Activated CD4-positive, alpha-beta T cell treated with anti-CD3 and anti-CD28 coated beads, Interleukin-10, Interleukin-2, amounts not matched to agents 100 ng/mL and 50 ng/mL, durations not matched to agents 16 hours and 8 hours (primary cell): Measurements from ENCODE around the gene PYDC1.
A peak's percentile ranks its signal among the peaks of the same experiment; 100 is the strongest.
"Not testable (repeated sequence)": the region's sequence is repeated elsewhere in the genome, so short reads cannot be mapped to it uniquely, and the experiment has no call there.

ENCODE experiments used
- DNase-seq: peaks from one replicate; pipeline ENCODE4 v3.0.0-alpha.2; 2020

PYDC1 gene

GRCh38 chr16:31221357-31222160, 4.6 kb upstream of the PYDC1 start:
- DNase-seq, result no peak

GRCh38 chr16:31219154-31219741, 2.3 kb upstream of the PYDC1 start:
- no peak for DNase-seq

DNA sequence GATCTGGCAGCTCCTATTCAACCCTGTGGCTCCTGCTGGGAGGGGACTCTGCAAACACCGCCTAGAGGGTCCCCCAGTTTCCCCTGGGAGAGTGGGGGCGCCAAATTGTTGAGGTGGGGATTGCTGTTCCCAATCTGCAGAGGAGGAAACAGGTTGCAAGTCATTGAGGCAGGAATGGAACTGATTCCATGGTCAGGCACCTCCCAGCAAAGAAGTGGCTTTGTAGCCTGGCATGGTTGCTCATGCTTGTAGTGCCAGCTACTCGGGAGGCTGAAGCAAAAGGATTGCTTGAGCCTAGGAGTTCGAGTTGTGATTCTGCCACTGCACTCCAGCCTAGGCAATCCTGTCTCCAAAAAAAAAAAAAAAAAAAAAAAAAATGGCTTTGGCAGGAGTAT, 198 bp upstream of the PYDC1 start:
- no peak for DNase-seq

- no peak for DNase-seq
Measured at GRCh38 chr16:31215287-31216162, 1.4 kb downstream of the PYDC1 start.

- no peak for DNase-seq
Measured at GRCh38 chr16:31214708-31215286, 2.1 kb downstream of the PYDC1 start.

GRCh38 chr16:31213877-31214707, 2.8 kb downstream of the PYDC1 start, which contains the start of gene TRIM72:
Gene TRIM72, plus strand, starts transcription at chr16:31214119. Its CDS starts 620 bp downstream, at chr16:31214739.
- DNase-seq, result no peak

GRCh38 chr16:31213342-31213741, 3.6 kb downstream of the PYDC1 start:
- no peak for DNase-seq

- DNase-seq, result no peak
Measured at GRCh38 chr16:31206776-31207175, 10.2 kb downstream of the PYDC1 start.

GRCh38 chr16:31204871-31205666, 11.9 kb downstream of the PYDC1 start:
- DNase-seq, result no peak

- peak; percentile 43 for DNase-seq
Measured at GRCh38 chr16:31202414-31203375, 14.2 kb downstream of the PYDC1 start, which contains the start of gene PYCARD. Gene PYCARD, minus strand, starts transcription at chr16:31202760. Its CDS starts 70 bp downstream, at chr16:31202690.

- peak; percentile 47 for DNase-seq
Measured at GRCh38 chr16:31201582-31202413, 15.1 kb downstream of the PYDC1 start.

- peak; percentile 63 for DNase-seq
Measured at GRCh38 chr16:31200821-31201568, 15.9 kb downstream of the PYDC1 start.

DNA sequence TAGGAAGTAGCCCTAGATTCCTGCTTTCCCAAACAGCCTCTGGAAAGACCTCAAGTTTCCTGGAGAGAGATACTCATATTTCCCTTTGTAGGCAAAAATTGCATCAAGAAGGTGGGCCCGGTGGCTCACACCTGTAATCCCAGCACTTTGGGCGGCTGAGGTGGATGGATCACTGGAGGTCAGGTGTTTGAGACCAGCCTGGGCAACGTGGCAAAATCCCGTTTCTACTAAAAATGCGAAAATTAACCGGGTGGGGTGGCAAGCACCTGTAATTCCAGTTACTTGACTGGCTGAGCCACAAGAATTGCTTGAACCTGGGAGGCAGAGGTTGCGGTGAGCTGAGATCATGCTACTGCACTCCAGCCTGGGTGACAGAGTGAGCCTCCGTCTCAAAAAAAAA, 16.8 kb downstream of the PYDC1 start:
- DNase-seq, result not testable (repeated sequence)

DNA sequence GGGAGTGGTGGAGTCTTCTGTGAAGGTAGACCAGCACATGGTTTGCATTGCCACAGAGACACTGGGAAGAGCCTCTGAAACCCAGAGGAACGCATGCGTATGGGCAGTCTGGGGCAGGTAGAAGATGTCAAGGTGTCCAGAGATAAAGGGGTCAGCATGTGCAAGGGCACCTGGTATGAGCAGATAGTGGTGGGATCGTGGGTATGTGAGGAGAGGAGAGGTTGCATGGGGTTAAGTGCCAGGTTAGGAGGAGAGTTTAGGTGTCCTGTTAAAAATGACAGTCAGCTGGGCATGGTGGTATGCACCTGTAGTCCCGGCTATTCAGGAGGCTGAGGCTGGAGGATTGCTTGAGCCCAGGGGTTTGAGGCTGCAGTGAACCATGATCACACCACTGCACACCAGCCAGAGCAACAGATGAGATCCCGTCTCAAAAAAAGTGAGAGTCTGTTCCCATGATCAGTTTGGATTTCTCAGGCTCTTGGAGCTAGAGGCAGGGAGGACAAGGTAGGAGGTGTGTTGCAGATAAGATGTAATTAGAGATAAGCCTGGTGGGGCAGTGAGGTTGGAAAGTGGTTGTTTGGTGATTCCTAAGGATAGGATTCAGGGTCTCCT, 17.4 kb downstream of the PYDC1 start:
- DNase-seq, result no peak

DNA sequence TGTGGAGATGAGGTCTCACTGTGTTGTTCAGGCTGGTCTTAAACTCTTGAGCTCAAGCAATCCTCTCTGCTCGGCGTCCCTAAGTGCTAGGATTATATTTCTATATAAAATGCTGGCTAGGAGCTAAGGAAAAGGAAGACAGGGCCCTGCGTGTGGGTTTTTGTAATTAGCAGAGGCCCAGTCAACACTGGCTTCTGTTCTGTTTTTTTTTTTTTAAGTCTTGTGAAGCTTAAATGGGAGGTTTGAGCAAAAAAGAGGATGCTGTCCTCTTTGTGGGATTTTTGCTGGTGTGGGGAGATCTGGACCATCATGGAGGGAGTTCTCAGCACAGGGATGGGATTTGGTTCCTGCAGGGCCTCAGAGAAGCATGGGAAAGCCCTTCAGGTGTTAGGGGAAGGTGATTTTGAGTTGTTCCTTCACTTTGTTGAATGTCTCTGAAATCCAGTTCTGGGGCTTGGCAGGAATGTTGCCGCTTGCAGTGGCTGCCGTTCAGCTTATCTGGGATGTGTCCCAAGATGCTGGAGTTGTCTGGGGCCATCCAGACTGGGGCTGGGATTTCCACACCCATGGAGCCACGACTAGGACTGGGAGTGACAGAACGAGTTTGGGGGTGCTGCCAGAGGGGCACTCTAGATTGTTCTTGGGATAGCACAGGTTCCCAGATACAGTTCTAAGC, 18.6 kb downstream of the PYDC1 start:
- DNase-seq, result no peak

- DNase-seq, result no peak
Measured at GRCh38 chr16:31196324-31197088, 20.4 kb downstream of the PYDC1 start.
